HL-60 (cell line): ENCODE results near the gene TMEM72.

Experiments used
- DNase-seq, 2 experiments: peaks; one replicate each; pipeline ENCODE4 v3.0.0-alpha.2; 2010 to 2020; ENCODE audit warnings: low read depth in 1 of 2, low spot score in 1 of 2
- H3K27ac ChIP-seq: fragments of 250-450 bp; sonication (Bioruptor Pico); replicated peaks from 2 replicates; pipeline ENCODE4 v1.5.1; 2020; ENCODE audit warnings: mild to moderate bottlenecking, moderate library complexity
- H3K27me3 ChIP-seq: fragments of 250-450 bp; sonication (Bioruptor Pico); 2 replicates; pipeline ENCODE4 v1.5.1; 2021; ENCODE audit warnings: mild to moderate bottlenecking, moderate library complexity; ENCODE audit not compliant: insufficient read depth, poor library complexity, severe bottlenecking
- H3K4me3 ChIP-seq: replicated peaks from 2 replicates; pipeline ENCODE4 v1.5.1; 2011; ENCODE audit warnings: mild to moderate bottlenecking, control low read depth, low read length; ENCODE audit not compliant: insufficient read depth
- CTCF ChIP-seq: IDR thresholded peaks from one replicate; pipeline ENCODE4 v1.5.1; 2011; ENCODE audit warnings: low read length, control low read depth, inconsistent platforms; ENCODE audit not compliant: insufficient read depth
- GABPA ChIP-seq: IDR thresholded peaks from 2 replicates; pipeline ENCODE4 v1.6.1; 2012; ENCODE audit warnings: low read depth
- POLR2AphosphoS5 ChIP-seq: IDR thresholded peaks from 2 replicates; pipeline ENCODE4 v1.6.1; 2012; ENCODE audit warnings: low read depth
- SPI1 ChIP-seq: IDR thresholded peaks from 2 replicates; pipeline ENCODE4 v1.6.1; 2012; ENCODE audit warnings: low read depth, mild to moderate bottlenecking, borderline replicate concordance
- long read RNA-seq: library from polyadenylated mRNA; unstranded; transcript quantifications from one replicate; pipeline ENCODE4 v2.0.0, GENCODE V29; 2020
- TF ChIP-seq, protein P1 (sequence below): IDR thresholded peaks from 2 replicates; pipeline ENCODE4 v1.6.1; 2012; ENCODE audit warnings: low read depth; ENCODE audit not compliant: insufficient replicate concordance

TMEM72 gene
- long read RNA-seq: 0 reads

DNA sequence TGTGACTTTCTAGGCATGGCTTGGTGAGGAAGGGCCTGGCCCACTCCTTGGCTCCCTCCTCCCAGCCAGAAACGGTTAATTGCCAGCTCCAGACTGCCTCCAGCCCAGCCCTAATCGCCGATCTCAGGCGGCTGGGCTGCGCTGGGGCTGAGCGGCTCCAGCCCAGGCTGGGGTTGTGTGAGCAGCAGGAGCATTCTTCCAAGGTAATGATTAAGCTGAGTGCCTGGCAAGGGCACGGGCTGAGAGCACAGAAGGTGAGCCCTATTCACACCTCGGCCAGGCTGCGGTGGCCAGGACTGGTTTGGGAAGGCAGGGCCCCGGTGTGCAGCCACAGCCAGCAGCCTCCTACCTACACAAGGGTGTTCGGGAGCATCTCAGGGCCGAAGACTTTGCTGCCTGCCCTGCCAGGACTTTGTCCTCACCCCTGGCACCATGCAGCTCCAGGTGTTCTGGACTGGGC lies at the start of gene TMEM72:
TMEM72 (plus strand) TSS at position 257 of the 460 bp plus-strand sequence; CDS start at position 433, 176 bp downstream.
- H3K4me3 ChIP-seq: no peak within 1 kb of the TSS
- TF ChIP-seq SPI1: no peak
- no peak for TF ChIP-seq GABPA
- TF ChIP-seq CTCF: no peak
- TF ChIP-seq, protein P1, sequence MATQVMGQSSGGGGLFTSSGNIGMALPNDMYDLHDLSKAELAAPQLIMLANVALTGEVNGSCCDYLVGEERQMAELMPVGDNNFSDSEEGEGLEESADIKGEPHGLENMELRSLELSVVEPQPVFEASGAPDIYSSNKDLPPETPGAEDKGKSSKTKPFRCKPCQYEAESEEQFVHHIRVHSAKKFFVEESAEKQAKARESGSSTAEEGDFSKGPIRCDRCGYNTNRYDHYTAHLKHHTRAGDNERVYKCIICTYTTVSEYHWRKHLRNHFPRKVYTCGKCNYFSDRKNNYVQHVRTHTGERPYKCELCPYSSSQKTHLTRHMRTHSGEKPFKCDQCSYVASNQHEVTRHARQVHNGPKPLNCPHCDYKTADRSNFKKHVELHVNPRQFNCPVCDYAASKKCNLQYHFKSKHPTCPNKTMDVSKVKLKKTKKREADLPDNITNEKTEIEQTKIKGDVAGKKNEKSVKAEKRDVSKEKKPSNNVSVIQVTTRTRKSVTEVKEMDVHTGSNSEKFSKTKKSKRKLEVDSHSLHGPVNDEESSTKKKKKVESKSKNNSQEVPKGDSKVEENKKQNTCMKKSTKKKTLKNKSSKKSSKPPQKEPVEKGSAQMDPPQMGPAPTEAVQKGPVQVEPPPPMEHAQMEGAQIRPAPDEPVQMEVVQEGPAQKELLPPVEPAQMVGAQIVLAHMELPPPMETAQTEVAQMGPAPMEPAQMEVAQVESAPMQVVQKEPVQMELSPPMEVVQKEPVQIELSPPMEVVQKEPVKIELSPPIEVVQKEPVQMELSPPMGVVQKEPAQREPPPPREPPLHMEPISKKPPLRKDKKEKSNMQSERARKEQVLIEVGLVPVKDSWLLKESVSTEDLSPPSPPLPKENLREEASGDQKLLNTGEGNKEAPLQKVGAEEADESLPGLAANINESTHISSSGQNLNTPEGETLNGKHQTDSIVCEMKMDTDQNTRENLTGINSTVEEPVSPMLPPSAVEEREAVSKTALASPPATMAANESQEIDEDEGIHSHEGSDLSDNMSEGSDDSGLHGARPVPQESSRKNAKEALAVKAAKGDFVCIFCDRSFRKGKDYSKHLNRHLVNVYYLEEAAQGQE: no peak
- no peak for TF ChIP-seq POLR2AphosphoS5
- H3K27ac ChIP-seq: peak within 1 kb of the TSS; percentile 86
- H3K27me3 ChIP-seq: no peaks in the 10 kb centered on the region
- DNase-seq: no peak

DNA sequence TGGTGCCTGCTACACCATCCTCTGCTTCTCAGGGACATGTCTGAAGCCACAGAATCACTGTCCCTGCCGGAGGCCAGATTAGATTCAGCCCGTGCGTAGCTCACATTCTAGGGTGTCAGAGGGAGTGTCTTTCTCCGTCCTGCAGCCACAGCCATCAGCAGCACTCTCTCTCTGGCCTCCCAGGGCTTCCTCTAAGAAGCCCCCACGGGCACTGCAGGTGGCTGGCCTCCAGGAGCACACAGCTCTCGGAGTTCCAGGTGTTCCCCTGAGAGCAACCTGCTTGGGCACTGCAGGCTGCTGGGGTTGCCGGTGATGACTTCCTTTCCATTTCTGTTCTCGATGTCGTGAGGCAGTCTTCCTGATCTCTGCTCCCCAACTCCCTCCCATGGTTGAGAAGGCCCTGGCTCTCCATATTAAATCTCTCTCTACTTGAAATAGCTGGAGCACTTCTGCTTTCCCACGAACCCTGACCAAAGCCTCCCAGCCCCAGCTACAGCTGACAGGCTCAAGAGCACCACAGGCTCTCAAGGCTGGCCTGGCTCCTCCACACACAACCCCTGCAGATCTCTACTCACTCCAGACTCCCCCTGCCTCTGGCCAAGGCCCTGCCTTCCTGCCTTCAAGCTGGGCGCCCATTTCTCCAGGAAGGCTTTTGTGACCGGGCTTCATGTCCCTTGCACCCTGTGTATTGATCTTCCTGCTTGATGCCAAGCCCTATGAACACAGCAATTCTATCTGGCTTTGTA lies 49.0 kb upstream of the TMEM72 start:
- no peak overlapping the region for H3K4me3 ChIP-seq
- peaks cover 19% of the 10 kb centered on the region for H3K27me3 ChIP-seq
- no peak overlapping the region for H3K27ac ChIP-seq
- no peak for DNase-seq
- peak; percentile 13; the same call in 1 of the 2 replicates for TF ChIP-seq SPI1
- no peak for TF ChIP-seq CTCF

DNA sequence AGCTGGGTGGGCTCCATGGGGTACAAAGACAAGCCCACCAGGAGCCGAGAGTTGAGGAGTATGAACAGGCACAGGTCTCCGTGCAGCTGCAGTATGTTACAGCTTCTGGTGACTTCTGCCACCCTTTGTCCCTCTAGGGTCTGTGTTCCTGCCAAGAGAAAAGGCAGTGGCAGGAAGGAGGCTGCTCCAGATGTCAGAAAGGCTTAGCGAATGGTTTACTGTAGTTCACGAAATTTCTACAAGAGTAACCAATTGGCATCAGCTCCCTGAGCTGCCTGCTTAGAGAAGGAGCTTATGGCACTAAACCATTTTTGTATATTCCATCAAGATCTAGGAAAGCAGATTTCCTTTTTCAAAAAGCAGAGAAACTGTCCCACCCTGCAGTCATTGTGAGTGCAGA lies 48.2 kb upstream of the TMEM72 start:
- TF ChIP-seq, protein P1: no peak
- TF ChIP-seq SPI1: no peak
- TF ChIP-seq CTCF: no peak
- TF ChIP-seq POLR2AphosphoS5: no peak
- no peak for TF ChIP-seq GABPA
- DNase-seq: no peak
- no peak overlapping the region for H3K27ac ChIP-seq
- H3K27me3 ChIP-seq: peaks cover 19% of the 10 kb centered on the region
- no peak overlapping the region for H3K4me3 ChIP-seq
